Epithelial cell of proximal tubule (primary cell): ENCODE measurements around the gene IKZF3. TPM values are rescaled to one million over a fixed set of nuclear protein-coding genes. Genes with fewer than 3 reads are reported as not detected.
"Not testable (repeated sequence)": the region's sequence is repeated elsewhere in the genome, so short reads cannot be mapped to it uniquely, and the experiment has no call there.

Experiments used
- DNase-seq: peaks from one replicate; pipeline ENCODE4 v3.0.0-alpha.2; 2011; ENCODE audit warnings: low read depth
- H3K4me3 ChIP-seq: 2 replicates; pipeline ENCODE4 v1.5.1; 2011; ENCODE audit warnings: low read depth, mild to moderate bottlenecking, low read length
- CTCF ChIP-seq: conservative IDR thresholded peaks from 2 replicates; pipeline ENCODE4 v1.5.1; 2012; ENCODE audit warnings: low read depth, mild to moderate bottlenecking, low read length
- total RNA-seq: library from RNA; depleted of rRNA; stranded (reverse); fragments of >200 nt; gene quantifications from 2 replicates; pipeline ENCODE4 v1.2.3, GENCODE V29; 2015

IKZF3 gene
- total RNA-seq, 1 donor from 2014 or later = not detected

DNA sequence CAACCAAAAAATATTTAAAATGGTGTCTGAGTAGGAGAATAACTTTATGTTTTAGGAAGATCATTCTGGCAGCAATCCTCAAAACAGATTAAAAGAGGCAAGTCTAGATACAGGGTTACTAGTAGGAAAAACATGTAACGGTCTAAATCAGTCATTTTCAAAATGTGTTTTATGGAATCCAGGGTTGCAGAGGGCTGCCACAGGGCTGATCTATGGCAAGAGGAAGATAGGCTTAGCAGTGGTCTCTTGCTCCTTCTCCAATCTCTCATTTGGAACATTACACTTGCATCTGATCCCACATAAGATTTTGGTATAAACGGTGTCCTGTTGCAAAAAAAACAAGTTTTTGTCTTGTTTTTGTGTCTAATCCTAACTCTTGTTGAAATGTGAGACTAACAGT lies 9.2 kb downstream of the IKZF3 start:
- DNase-seq = no peak
- TF ChIP-seq CTCF = no peak
- no peak overlapping the region for H3K4me3 ChIP-seq

DNA sequence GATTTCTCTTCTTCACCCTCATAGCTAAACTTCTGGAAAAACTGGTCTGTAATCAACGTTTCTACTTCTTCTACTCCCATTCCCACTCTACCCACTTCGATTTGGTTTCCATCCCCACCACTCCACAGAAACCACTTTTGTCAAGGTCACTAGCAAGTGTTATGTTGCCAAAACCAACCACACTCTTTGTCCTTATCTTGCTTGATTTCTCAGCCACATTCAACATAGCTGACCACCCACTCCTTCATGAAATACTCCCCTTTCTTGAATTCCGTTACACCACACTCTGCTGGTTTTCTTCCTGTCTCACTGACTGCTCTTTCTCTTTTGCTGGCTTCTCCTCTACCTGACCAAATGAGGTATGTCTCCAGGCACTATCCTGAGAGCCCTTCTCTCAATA lies 11.9 kb downstream of the IKZF3 start:
- DNase-seq = no peak
- no peak overlapping the region for H3K4me3 ChIP-seq
- TF ChIP-seq CTCF = no peak

DNA sequence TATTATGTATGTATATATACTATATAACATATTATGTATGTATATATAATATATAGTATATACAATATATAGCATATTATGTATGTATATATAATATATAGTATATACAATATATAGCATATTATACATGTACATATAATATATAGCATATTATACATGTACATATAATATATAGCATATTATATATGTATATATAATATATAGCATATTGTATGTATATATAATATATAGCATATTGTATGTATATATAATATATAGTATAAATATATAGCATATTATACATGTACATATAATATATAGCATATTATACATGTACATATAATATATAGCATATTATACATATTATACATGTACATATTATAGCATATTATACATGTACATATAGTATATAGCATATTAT lies 13.9 kb downstream of the IKZF3 start:
- H3K4me3 ChIP-seq, DNase-seq: not testable (repeated sequence)

DNA sequence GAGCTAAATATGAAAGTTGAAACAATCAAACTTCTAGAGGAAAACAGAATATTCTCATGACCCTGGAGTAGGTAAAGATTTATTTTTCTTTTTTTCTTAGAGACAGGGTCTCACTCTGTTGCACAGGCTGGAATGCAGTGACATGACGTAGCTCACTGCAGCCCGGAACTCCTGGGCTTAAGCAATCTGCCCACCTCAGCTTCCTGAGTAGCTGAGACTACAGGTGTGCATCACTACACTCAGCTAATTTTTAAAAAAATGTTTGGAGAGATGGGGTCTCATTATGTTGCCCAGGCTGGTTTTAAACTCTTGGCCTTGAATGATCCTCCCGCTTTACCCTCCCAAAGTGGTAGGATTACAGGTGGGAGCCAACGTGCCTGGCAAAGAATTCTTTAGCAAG lies 15.5 kb downstream of the IKZF3 start:
- DNase-seq = no peak
- TF ChIP-seq CTCF = no peak

DNA sequence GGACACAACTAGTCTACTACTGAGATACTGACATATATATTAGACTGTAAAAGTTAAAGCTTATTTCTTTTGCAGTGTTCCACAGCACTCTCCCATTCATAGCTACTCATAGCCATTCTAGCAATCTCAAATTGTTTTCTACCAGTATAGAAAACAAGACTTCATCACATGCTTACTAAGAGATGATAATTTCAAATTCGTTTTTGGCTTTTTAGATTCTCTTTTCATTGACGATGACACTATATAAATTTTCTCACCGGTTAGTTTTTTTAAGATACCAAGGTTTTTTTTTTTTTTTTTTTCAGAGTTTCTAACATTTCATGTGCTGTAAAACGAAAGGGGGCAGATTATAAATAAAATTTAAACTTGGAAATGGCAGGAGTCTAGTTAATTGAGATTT lies 17.9 kb downstream of the IKZF3 start:
- TF ChIP-seq CTCF = no peak
- no peak overlapping the region for H3K4me3 ChIP-seq
- DNase-seq = no peak

More for the DNA sequence above, 15.5 kb downstream of the IKZF3 start:
- H3K4me3 ChIP-seq = no peak overlapping the region

DNA sequence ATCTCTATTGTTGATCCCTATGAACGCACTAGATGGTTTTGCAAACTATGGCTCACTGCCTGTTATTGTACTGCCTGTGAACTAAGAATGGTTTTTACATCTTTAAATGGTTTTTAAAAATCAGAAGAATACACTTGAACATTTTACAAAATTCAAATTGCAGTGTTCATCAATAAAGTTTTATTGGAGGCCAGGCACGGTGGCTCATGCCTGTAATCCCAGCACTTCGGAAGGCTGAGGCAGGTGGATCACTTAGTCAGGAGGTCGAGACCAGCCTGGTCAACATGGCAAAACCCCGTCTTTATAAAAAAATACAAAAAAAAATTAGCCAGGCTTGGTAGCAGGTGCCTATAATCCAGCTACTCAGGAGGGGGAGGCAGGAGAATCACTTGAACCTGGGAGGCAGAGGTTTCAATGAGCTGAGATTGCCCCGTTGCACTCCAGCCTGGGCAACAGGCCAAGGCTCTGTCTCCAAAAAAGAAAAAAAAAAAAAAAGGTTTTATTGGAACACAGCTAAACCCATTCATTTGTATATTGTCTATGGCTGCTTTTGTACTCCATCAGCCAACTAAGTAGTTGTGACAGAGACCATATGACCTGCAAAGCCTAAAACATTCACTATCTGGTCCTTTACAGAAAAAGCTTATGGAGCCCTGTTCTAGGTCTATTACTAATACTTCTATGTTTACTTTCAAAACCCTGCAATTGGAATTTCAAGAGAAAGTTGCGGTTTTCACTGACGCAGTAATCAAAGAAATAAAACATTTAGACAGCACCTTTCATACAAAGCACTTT lies 18.9 kb downstream of the IKZF3 start:
- no peak for TF ChIP-seq CTCF
- no peak for DNase-seq
- no peak overlapping the region for H3K4me3 ChIP-seq

- H3K4me3 ChIP-seq = no peak overlapping the region
- DNase-seq = no peak
- no peak for TF ChIP-seq CTCF
Observed at GRCh38 chr17:39841134-39841683, 22.9 kb downstream of the IKZF3 start.
